SH-SY5Y (cell line): ENCODE measurements around the gene SLC44A1.

ENCODE experiments used
- GATA2 ChIP-seq: IDR thresholded peaks from 2 replicates; pipeline ENCODE4 v1.6.1; 2011; ENCODE audit warnings: mild to moderate bottlenecking, low read depth, low read length
- GATA3 ChIP-seq: IDR thresholded peaks from 2 replicates; pipeline ENCODE4 v1.6.1; 2011; ENCODE audit warnings: low read depth, mild to moderate bottlenecking, low read length, moderate library complexity

DNA sequence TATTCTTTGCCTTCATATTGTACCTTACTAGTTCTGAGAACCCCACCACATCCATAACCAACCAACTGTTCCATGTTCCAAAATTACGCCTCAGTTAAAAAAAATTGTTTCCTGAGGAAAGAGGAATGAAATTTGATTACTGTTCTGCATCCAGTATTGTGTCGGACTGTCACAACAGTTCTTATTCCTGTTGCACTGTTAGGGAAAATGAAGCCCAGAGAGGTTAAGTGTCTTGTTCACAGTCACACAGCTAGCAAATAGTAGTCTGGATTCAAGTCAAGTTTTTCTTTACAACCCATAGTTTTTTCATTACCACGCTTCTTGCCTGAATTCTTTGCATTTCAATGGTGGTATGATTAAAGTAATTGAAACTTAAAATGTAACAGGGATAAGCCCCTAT, 207.7 kb downstream of the SLC44A1 start:
- no peak for TF ChIP-seq GATA3
- no peak for TF ChIP-seq GATA2
